SK-N-MC (cell line): Measurements from ENCODE around the gene DNAJA4.

ENCODE experiments used
- DNase-seq: peaks from one replicate; pipeline ENCODE4 v3.0.0-alpha.2; 2011; ENCODE audit warnings: low read depth, low spot score
- H3K27ac ChIP-seq: fragments of 200-600 bp; sonication (generic); 2 replicates; pipeline ENCODE4 v1.5.1; 2016; ENCODE audit warnings: mixed run types
- H3K36me3 ChIP-seq: fragments of 200-600 bp; sonication (generic); 2 replicates; pipeline ENCODE4 v1.6.1; 2017; ENCODE audit warnings: antibody characterized with exemption, low read length, mixed read lengths; ENCODE audit not compliant: insufficient read depth
- H3K4me3 ChIP-seq: fragments of 200-600 bp; sonication (generic); 2 replicates; pipeline ENCODE4 v1.5.1; 2016
- H3K9ac ChIP-seq: fragments of 200-600 bp; sonication (generic); 2 replicates; pipeline ENCODE4 v1.8.0; 2017; ENCODE audit warnings: mixed run types, mixed read lengths; ENCODE audit not compliant: insufficient read length
- H3K9me3 ChIP-seq: fragments of 200-600 bp; sonication (generic); 2 replicates; pipeline ENCODE4 v1.6.1; 2017; ENCODE audit warnings: low read depth, mild to moderate bottlenecking, antibody characterized with exemption, low read length, moderate library complexity, mixed read lengths
- EZH2 ChIP-seq: fragments of 200-600 bp; sonication (generic); IDR thresholded peaks from one replicate; pipeline ENCODE4 v1.6.1; 2017; ENCODE audit warnings: antibody characterized with exemption
- FOXP2 ChIP-seq: optimal IDR thresholded peaks from 2 replicates; pipeline ENCODE3; 2011; ENCODE audit warnings: mild to moderate bottlenecking, moderate library complexity; ENCODE audit not compliant: insufficient read depth; ENCODE audit errors: extremely low read length, control extremely low read depth
- POLR2AphosphoS5 ChIP-seq: IDR thresholded peaks from 2 replicates; pipeline ENCODE4 v1.6.1; 2012; ENCODE audit warnings: mild to moderate bottlenecking, low read depth, low read length, borderline replicate concordance

Gene DNAJA4

DNA sequence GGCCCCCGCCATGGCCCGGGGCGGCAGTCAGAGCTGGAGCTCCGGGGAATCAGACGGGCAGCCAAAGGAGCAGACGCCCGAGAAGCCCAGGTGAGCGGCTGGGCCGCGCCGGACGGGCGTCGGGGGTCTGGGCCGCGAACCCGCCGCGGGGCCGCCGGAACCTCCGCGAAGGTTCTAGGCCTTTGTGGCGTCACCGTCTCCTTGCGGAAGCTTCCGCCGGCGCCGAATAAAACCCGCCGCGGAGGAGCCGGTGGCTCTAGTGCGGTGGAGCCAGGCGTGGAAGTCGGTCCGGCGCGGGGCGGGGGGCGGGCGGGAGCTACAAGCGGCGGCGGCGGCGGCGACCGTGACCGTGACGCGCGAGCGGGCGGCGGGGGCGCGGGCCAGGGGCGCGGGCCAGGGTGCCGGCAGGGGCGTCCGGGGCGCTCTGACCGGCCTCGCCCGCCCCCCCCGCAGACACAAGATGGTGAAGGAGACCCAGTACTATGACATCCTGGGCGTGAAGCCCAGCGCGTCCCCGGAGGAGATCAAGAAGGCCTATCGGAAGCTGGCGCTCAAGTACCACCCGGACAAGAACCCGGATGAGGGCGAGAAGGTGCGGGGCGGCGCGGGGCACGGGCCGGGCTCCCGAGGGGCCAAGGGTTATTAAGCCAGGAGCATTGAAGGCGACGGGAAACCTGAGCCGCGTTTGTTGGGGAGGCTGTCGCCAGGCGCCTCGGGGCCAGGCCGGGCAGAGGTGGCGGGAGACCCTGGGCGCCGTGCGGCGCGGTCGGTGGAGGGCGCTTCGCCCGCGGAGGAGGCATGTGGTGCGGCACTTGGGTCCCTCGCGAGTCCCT lies at the start of gene DNAJA4:
Gene DNAJA4 (plus strand): TSS at position 259 of the 833 bp plus-strand sequence. CDS start 202 bp downstream, at position 461.
- TF ChIP-seq POLR2AphosphoS5 (no peak), EZH2 (no peak), FOXP2 (no peak)
- no peaks in the 10 kb centered on the region for H3K9me3 ChIP-seq
- no peaks in the 10 kb centered on the region for H3K36me3 ChIP-seq
- H3K27ac ChIP-seq, result no peak within 1 kb of the TSS
- no peak within 1 kb of the TSS for H3K9ac ChIP-seq
- H3K4me3 ChIP-seq, result no peak within 1 kb of the TSS
- no peak for DNase-seq

DNA sequence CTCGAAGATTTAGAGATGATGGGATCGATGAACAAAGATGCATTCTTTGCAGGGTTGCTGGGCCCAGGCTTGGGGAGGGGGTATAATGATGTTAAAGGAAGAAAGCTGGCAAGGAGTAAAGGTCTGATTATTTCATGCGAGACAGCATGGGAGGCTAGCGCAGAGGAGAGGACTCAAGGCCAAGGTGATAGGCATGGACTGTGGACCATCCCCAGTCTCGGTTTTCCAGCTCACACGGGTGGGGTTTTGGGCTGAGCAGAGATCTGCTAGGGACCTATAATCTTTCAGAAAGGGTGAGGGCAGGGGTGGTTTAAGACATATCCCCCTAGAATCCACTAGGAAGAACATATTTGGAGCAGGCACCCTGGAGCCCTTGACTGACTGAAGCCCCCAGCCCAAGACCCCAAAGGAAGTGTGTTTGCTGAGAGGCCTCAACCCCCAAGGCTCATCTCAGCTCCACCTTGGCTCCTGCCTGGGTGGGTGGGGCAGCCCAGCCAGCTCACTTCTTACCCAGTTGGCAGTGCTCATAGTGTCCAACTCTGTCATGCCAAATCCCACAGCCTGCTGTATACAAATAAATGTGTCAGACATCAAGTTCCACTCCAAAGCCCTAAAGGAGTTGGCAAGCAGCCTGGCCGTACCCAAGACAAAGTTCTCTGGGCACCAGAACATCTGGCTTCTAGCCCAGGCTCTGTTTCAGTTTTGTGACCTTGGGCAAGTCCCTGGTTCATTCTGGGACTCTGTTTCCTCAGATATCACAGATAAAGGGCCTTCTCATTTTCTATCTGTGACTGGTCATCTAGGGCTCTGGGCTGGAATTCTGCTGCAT lies 47.9 kb upstream of the DNAJA4 start:
- no peak overlapping the region for H3K9ac ChIP-seq
- H3K27ac ChIP-seq, result no peak overlapping the region
- H3K9me3 ChIP-seq, result no peaks in the 10 kb centered on the region
- no peak overlapping the region for H3K4me3 ChIP-seq
- TF ChIP-seq FOXP2 (no peak), EZH2 (no peak), POLR2AphosphoS5 (no peak)
- no peak for DNase-seq
- H3K36me3 ChIP-seq, result no peaks in the 10 kb centered on the region

DNA sequence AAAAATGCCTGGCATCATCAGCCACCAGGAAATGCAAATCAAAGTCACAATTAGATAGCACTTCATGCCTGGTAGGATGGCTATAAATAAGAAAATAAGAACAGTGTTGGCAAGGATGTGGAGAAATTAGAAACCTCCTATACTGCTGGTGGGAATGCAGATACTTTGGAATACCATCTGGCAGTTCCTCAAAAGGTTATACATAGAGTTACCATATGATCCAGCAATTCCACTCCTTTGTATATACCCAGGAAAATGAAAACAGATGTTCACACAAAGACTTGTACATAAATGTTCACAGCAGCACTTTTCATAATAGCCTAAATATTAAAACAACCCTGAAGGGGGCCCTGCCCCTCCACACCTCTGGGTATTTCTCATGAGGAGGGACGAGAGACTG lies 43.6 kb upstream of the DNAJA4 start:
- Histone ChIP-seq H3K9me3 (no peaks in the 10 kb centered on the region), H3K9ac (no peak overlapping the region), H3K36me3 (no peaks in the 10 kb centered on the region), H3K4me3 (no peak overlapping the region; the same call in 1 of the 2 replicates), H3K27ac (peak overlapping the region; percentile 33; the same call in 1 of the 2 replicates)
- TF ChIP-seq POLR2AphosphoS5, result no peak
- TF ChIP-seq EZH2, result no peak
- no peak for TF ChIP-seq FOXP2
- DNase-seq, result peak; percentile 51

DNA sequence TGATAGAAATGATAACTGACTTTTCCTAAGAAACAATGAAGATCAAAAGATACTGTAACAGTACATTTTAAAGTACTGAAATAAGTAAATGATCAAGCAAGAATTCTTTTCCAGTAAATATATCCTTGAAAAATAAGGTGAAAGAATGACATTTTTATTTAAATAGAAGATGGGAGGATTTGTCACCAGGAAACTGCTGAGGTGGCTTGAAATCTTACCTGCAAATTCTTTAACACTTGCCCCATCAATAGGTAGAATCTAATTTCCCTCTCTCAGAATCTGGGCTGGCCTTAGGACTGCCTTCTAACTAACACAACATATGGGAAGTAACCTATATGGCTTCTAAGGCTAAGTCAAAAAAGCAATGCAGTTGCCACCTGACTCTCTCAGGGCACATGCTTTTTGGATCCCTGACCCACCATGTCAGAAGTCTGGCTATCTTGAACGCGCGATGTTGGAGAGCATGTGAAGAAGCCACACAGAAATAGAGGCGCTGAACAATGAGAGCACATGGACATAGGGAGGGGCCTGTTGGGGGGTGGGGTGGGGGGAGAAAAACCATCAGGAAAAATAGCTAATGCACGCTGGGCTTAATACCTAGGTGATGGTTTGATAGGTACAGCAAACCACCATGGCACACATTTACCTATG lies 41.5 kb upstream of the DNAJA4 start:
- Histone ChIP-seq H3K4me3 (no peak overlapping the region), H3K9me3 (no peaks in the 10 kb centered on the region), H3K9ac (no peak overlapping the region), H3K36me3 (no peaks in the 10 kb centered on the region), H3K27ac (no peak overlapping the region)
- no peak for DNase-seq
- no peak for TF ChIP-seq POLR2AphosphoS5
- no peak for TF ChIP-seq EZH2
- no peak for TF ChIP-seq FOXP2

DNA sequence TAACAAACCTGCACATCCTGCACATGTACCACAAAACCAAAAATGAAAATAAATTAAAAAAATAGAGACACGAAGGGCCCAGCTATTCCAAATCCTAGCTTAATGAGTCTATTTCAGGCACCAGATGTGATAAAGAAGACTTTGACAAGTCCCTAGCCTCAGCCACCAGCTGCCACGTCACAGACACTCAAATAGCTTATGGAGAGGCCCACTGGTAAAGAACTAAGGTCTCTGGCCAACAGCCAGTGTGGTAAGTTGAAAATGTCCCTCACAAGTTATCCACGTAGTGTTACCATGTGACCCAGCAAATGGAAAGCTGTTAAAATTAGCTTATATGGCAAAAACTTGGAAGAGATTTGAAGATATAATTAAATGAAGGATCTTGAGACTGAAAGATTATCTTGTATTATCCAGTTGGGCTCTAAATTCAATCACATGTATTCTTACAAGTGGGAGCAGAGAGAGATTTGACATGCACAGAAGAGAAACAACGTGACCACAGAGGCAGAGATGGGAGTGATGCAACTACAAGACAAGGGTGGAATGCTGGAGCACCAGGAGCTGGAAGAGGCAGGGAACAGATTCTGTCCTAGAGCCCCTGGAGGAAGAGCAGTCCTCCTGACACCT lies 40.9 kb upstream of the DNAJA4 start:
- no peak for TF ChIP-seq FOXP2
- no peak for TF ChIP-seq EZH2

DNA sequence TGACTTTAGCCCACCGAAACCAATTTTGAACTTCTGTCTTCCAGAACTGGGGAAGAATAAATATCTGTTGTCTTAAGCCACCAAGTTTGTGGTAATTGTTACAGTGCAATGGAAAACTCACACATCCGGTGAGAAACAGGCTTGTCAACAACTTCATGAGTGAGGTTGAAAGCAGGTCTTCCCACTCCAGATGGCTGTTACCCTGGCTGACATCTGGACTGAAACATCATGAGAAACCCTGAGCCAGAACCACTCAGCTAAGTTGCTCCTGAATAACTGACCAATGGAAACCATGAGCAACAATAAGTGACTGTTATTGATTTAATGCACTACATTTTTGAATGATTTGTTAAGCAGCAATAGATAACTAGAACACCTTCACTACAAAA lies 40.3 kb upstream of the DNAJA4 start:
- Histone ChIP-seq H3K4me3 (no peak overlapping the region), H3K9ac (no peak overlapping the region), H3K36me3 (no peaks in the 10 kb centered on the region), H3K9me3 (no peaks in the 10 kb centered on the region), H3K27ac (no peak overlapping the region)
- DNase-seq, result no peak
- TF ChIP-seq FOXP2 (no peak), POLR2AphosphoS5 (no peak), EZH2 (no peak)

More for the DNA sequence above, 40.9 kb upstream of the DNAJA4 start:
- DNase-seq, result no peak
- no peak overlapping the region for H3K4me3 ChIP-seq
- no peak overlapping the region for H3K27ac ChIP-seq
- H3K9me3 ChIP-seq, result no peaks in the 10 kb centered on the region
- no peak overlapping the region for H3K9ac ChIP-seq
- no peaks in the 10 kb centered on the region for H3K36me3 ChIP-seq

DNA sequence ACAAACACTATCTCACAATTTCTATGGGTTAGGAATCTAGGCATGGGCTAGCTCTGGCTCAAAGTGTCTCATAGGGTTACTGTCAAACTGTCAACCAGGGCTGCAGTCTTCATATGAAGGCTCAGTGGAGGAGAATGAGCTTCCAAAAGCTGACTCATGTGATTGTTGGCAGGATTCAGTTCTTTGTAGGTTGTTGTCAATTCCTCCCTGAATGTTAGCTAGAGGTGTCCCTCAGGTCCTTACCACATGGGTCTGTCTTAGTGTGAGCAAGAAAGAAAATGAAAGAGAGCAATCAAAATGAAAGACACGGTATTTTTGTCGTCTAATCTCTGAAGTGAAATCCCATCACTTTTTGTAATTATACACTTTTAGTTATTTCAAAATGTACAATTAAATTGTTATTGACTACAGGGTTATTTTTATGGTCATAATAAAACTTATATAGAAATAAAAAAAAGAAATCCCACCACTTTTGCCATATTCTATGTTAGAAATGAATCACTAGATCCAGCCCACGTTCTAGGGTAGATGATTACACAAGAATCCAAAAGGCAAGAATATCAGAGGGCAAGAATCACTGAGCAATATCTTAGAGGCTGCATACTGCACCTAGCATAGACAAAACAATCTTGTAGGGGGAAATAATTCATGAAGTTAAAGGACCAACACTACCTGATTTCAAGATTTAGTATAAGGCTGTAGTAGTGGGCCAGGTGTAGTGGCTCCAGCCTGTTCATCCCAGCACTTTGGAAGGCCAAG lies 38.4 kb upstream of the DNAJA4 start:
- Histone ChIP-seq H3K9me3 (no peaks in the 10 kb centered on the region), H3K4me3 (no peak overlapping the region), H3K36me3 (no peaks in the 10 kb centered on the region), H3K9ac (no peak overlapping the region), H3K27ac (no peak overlapping the region)
- DNase-seq, result no peak
- TF ChIP-seq EZH2 (no peak), POLR2AphosphoS5 (no peak), FOXP2 (no peak)
